Astrocyte (in vitro differentiated cells and primary cell): ENCODE results near the gene FCRLB. TPM values are rescaled to one million over a fixed set of nuclear protein-coding genes. Genes with fewer than 3 reads are reported as not detected.

Source experiments
- DNase-seq: peaks from one replicate; pipeline ENCODE4 v3.0.0-alpha.2; 2010; ENCODE audit warnings: low read depth
- FAIRE-seq: peaks from 2 replicates; lab custom pipeline; 2011; peaks lifted over from hg19 to GRCh38; lab: Jason Lieb, UNC
- H2AFZ ChIP-seq: 2 replicates; pipeline ENCODE4 v1.6.0; 2012; ENCODE audit warnings: low read depth, low read length, inconsistent platforms
- H3K27ac ChIP-seq: 2 replicates; pipeline ENCODE4 v1.5.1; 2011; ENCODE audit warnings: low read depth, low read length, inconsistent platforms
- H3K27me3 ChIP-seq: 2 replicates; pipeline ENCODE4 v1.6.0; 2011; ENCODE audit warnings: low read length, inconsistent platforms; ENCODE audit not compliant: insufficient read depth
- H3K36me3 ChIP-seq: 2 replicates; pipeline ENCODE4 v1.5.1; 2011; ENCODE audit warnings: low read length, inconsistent platforms; ENCODE audit not compliant: insufficient read depth
- H3K4me1 ChIP-seq: 2 replicates; pipeline ENCODE4 v1.5.1; 2011; ENCODE audit warnings: low read length, inconsistent platforms; ENCODE audit not compliant: insufficient read depth
- H3K4me2 ChIP-seq: 2 replicates; pipeline ENCODE4 v1.6.0; 2012; ENCODE audit warnings: low read length, inconsistent platforms
- H3K4me3 ChIP-seq: 2 replicates; pipeline ENCODE4 v1.5.1; 2011; ENCODE audit warnings: low read depth, mild to moderate bottlenecking, low read length, inconsistent platforms; ENCODE audit not compliant: insufficient read depth
- H3K79me2 ChIP-seq: 2 replicates; pipeline ENCODE4 v1.6.0; 2012; ENCODE audit warnings: mild to moderate bottlenecking, low read length, inconsistent platforms; ENCODE audit not compliant: insufficient read depth
- H3K9ac ChIP-seq: 2 replicates; pipeline ENCODE4 v1.6.0; 2012; ENCODE audit warnings: mild to moderate bottlenecking, low read length, inconsistent platforms
- H3K9me3 ChIP-seq: 2 replicates; pipeline ENCODE4 v1.5.1; 2012; ENCODE audit warnings: low read depth, mild to moderate bottlenecking, low read length, inconsistent platforms; ENCODE audit not compliant: insufficient read depth
- H4K20me1 ChIP-seq: 2 replicates; pipeline ENCODE4 v1.6.0; 2012; ENCODE audit warnings: low read length, inconsistent platforms; ENCODE audit not compliant: insufficient read depth
- H3K27ac Mint-ChIP-seq: one replicate; pipeline ENCODE4 v1.8.0; 2021; ENCODE audit warnings: mild to moderate bottlenecking, mixed read lengths; ENCODE audit not compliant: unreplicated experiment
- H3K27me3 Mint-ChIP-seq: one replicate; pipeline ENCODE4 v1.8.0; 2021; ENCODE audit warnings: low read depth, mixed read lengths; ENCODE audit not compliant: unreplicated experiment
- H3K36me3 Mint-ChIP-seq: one replicate; pipeline ENCODE4 v1.8.0; 2021; ENCODE audit warnings: low read depth, mixed read lengths; ENCODE audit not compliant: unreplicated experiment
- H3K4me1 Mint-ChIP-seq: one replicate; pipeline ENCODE4 v1.8.0; 2021; ENCODE audit warnings: low read depth, mixed read lengths; ENCODE audit not compliant: unreplicated experiment
- H3K4me3 Mint-ChIP-seq: one replicate; pipeline ENCODE4 v1.8.0; 2021; ENCODE audit warnings: mild to moderate bottlenecking, moderate library complexity, mixed read lengths; ENCODE audit not compliant: unreplicated experiment
- H3K9me3 Mint-ChIP-seq: one replicate; pipeline ENCODE4 v1.8.0; 2021; ENCODE audit warnings: mild to moderate bottlenecking, mixed read lengths; ENCODE audit not compliant: unreplicated experiment
- CTCF ChIP-seq: IDR thresholded peaks from 2 replicates; pipeline ENCODE4 v1.5.1; 2011; ENCODE audit warnings: low read depth, mild to moderate bottlenecking, inconsistent platforms, low read length, moderate library complexity; ENCODE audit not compliant: insufficient read depth
- EZH2 ChIP-seq: IDR thresholded peaks from 2 replicates; pipeline ENCODE4 v1.6.1; 2012; ENCODE audit warnings: mild to moderate bottlenecking, low read length, inconsistent platforms; ENCODE audit not compliant: insufficient read depth
- total RNA-seq: library from RNA; stranded (reverse); gene quantifications from 2 replicates; pipeline ENCODE4 v1.2.1, GENCODE V29; 2021

Gene FCRLB
- total RNA-seq, 1 donor from 2014 or later: 0.79 TPM

- H3K4me1 Mint-ChIP-seq: peaks cover 10% of the 10 kb centered on the region
- Histone ChIP-seq H3K4me3 (no peak overlapping the region), H3K36me3 (no peaks in the 10 kb centered on the region), H3K4me1 (peaks cover 8% of the 10 kb centered on the region), H3K27me3 (no peaks in the 10 kb centered on the region), H3K4me2 (no peak overlapping the region), H2AFZ (no peak overlapping the region), H4K20me1 (no peaks in the 10 kb centered on the region), H3K79me2 (no peaks in the 10 kb centered on the region), H3K27ac (no peak overlapping the region), H3K9ac (no peak overlapping the region), H3K9me3 (no peaks in the 10 kb centered on the region)
- H3K9me3 Mint-ChIP-seq: peaks cover 2% of the 10 kb centered on the region
- no peak overlapping the region for H3K27ac Mint-ChIP-seq
- FAIRE-seq (no peak), DNase-seq (no peak)
- no peak overlapping the region for H3K4me3 Mint-ChIP-seq
- H3K36me3 Mint-ChIP-seq: no peaks in the 10 kb centered on the region
- H3K27me3 Mint-ChIP-seq: peaks cover 12% of the 10 kb centered on the region
- TF ChIP-seq EZH2: no peak
- TF ChIP-seq CTCF: no peak
These were observed 19.6 kb downstream of the FCRLB start for GRCh38 chr1:161740921-161741320.

GRCh38 chr1:161743231-161743630 lies 21.9 kb downstream of the FCRLB start:
- Mint-ChIP-seq H3K27me3 (peaks cover 7% of the 10 kb centered on the region), H3K36me3 (no peaks in the 10 kb centered on the region), H3K4me1 (peaks cover 9% of the 10 kb centered on the region), H3K4me3 (no peak overlapping the region), H3K27ac (no peak overlapping the region), H3K9me3 (peaks cover 2% of the 10 kb centered on the region)
- Histone ChIP-seq H3K9me3 (no peaks in the 10 kb centered on the region), H2AFZ (no peak overlapping the region), H4K20me1 (no peaks in the 10 kb centered on the region), H3K9ac (no peak overlapping the region), H3K4me3 (no peak overlapping the region), H3K4me2 (no peak overlapping the region), H3K4me1 (no peaks in the 10 kb centered on the region), H3K79me2 (no peaks in the 10 kb centered on the region), H3K36me3 (no peaks in the 10 kb centered on the region), H3K27me3 (no peaks in the 10 kb centered on the region), H3K27ac (no peak overlapping the region)
- no peak for DNase-seq
- TF ChIP-seq EZH2 (no peak), CTCF (no peak)
- no peak for FAIRE-seq

GRCh38 chr1:161747801-161748200 lies 26.5 kb downstream of the FCRLB start:
- TF ChIP-seq CTCF: no peak
- no peak for TF ChIP-seq EZH2
- Mint-ChIP-seq H3K27me3 (no peaks in the 10 kb centered on the region), H3K9me3 (peaks cover 2% of the 10 kb centered on the region)

More at GRCh38 chr1:161747801-161748200, 26.5 kb downstream of the FCRLB start:
- Histone ChIP-seq H3K9ac (no peak overlapping the region), H3K4me1 (peaks cover 5% of the 10 kb centered on the region), H2AFZ (no peak overlapping the region), H3K79me2 (peaks cover 29% of the 10 kb centered on the region), H4K20me1 (peaks cover 10% of the 10 kb centered on the region), H3K27me3 (no peaks in the 10 kb centered on the region), H3K9me3 (no peaks in the 10 kb centered on the region), H3K4me2 (no peak overlapping the region), H3K4me3 (no peak overlapping the region), H3K36me3 (peaks cover 14% of the 10 kb centered on the region), H3K27ac (no peak overlapping the region)
- no peak for FAIRE-seq
- no peak for DNase-seq
- Mint-ChIP-seq H3K27ac (no peak overlapping the region), H3K4me1 (peaks cover 16% of the 10 kb centered on the region), H3K4me3 (no peak overlapping the region), H3K36me3 (no peaks in the 10 kb centered on the region)
